Stimulated activated CD8-positive, alpha-beta memory T cell treated with anti-CD3 and anti-CD28 coated beads, Interleukin-7, amount 100 ng/mL, for 1 hour (primary cell): ENCODE measurements around the gene SCN4B.

Source experiments
- DNase-seq, 2 donors: peaks; one replicate each; pipeline ENCODE4 v3.0.0-alpha.2; 2020; ENCODE audit warnings: low read depth in 2 of 2

SCN4B gene

DNA sequence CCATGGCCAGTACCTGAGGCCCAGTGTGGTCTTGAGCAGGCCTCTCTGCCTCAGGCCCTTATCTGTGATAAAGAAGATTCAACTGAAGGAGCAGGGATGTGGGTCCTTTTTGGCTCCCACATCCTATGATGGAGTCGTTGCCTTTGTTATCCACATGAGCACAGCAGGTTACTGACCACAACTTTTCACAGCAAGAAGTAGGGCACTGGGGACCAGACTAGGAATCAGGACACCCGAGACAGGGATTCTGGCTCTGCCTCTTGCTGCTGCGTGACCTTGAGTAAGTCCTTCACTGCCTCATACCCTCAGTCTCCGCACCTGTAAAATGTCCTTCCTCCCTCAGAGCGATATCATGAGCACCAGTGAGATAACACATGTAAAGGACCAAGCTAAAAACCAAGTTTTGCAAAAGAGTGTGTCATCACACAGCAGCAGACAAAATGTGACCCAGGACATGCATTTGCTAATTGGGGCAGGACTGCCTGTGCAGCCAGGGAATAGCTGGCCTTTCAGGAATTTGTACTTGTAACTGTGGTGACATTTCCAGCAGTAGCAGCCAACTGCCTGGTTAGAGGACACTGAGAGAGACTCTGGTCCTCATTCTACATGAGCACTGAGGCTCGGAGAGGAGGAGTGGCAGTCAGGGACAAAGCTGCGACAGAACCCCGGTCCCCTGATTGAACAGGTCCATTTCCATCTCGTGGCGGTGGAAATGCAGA lies 52.6 kb downstream of the SCN4B start:
- DNase-seq, result no peak

DNA sequence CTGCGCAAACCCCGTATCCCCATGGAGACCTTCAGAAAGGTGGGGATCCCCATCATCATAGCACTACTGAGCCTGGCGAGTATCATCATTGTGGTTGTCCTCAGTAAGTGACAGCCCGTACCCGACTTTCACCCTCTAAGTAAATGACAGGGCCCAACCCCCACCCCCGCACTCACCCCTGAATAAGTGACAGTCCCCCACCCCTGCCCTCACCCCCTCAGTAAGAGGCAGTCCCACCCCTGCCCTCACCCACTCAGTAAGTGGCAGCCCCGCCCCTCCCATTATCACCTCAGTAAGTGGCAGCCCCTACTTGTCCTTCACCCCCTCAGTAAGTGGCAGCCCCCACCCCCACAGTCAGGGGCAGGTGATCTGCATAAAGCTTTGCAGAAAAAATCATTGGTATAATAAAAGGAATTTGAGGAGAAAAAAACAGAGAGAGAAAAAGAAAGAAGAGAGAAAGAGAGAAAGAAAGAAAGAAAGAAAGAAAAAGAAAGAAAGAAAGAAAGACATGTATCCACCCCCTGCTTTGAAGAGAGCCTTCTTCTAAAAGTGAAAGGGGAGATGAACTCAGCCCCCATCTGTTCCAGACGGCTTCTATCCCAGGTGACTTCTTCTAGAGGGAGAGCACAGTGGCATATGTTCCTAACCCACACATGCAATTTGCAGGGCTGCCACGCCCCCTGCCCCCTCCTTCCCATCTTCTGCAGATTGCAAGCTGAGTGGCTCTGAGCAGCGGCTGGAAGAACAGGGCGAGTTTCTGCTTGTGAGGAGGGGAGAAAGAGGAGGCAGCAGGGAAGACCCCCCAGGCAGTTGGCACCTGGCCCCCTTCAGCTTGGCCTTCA lies 53.4 kb downstream of the SCN4B start:
- no peak for DNase-seq

DNA sequence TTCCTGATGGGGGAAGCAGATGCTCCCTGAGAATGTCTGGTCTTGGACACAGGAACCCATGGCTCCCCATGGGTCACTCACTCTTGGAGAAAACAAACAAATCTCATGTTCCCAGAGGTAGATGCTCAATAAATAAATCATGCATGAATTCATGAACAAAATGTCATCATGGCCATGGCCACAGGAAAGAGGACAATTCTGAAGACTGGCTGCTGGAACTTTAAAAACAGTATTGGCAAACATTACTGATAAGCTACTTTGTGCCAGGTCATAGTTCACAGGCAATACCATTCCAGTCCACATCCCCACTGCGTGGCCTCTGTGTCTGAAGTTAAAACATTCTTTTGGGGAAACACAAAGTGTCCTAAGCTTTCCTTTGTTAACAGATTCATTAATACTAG lies 56.7 kb downstream of the SCN4B start:
- DNase-seq, result no peak

DNA sequence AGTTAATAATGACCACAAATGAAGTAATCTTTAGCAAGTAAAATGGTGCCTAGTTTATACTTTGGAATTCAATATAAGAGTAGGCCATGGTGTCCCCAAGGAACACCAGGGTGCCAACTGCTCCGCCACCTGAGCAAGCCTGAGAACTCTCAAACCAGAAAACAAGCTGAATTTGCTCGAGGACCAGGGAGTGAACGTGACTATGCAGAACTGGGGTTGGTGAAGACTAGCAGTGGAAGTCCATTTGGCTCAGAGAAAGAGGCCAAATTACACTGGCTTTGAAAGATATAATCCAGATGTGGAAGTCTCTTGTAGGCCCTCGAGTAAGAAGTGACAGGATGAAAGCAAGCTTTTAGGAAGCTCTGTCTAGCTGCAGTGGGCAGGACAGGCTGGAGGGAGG lies 57.1 kb downstream of the SCN4B start:
- DNase-seq, result no peak

DNA sequence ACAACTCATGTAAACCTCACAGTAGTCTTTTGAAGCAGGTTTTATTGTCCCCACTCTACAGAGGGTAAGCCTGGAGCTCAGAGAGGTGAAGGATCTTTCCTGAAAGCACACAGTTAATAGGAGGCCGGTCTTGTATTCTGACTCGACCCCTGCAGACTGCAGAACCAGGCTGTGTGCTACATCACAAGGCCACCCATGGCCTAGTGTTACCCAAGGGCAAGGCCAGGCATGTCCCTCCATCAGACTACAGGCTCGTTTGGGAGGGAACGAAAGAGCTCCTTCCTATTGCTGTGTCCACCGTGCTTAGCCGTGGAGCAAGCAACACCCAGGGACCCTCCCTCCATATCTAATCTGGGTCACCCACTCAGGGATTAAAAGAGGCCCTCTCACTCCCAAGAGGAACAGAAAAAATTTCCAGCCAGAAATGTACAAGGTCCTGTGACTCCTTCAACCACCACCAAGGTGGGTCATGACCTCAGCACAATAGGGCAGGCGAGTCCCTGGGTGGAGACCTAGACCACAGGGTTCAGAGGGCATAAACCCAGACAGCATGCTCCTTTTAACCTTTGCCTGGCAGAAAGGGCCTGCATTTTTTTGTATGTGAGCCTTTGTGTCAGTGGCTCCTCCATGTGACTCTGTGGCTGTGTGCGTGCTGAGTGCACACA lies 59.6 kb downstream of the SCN4B start:
- no peak for DNase-seq

DNA sequence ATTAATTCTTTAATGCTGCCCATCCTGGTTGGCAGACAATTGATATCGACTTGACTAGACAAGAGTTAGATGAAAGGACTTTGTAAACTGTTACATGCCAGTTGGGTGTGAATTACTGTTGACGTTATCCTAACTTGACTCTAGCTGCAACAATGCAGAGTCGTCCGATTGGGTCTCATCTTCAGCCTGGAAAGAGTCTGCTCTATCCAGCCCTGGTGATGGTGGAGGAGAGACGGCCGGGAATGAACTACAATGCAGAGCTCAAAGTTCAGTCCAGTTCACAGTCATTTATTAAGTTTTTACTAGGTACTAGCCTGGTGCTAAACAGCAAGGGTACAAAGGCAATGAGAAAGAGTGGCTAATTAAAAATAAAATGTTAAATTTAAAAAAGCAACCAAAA lies 60.9 kb downstream of the SCN4B start:
- DNase-seq, result no peak

DNA sequence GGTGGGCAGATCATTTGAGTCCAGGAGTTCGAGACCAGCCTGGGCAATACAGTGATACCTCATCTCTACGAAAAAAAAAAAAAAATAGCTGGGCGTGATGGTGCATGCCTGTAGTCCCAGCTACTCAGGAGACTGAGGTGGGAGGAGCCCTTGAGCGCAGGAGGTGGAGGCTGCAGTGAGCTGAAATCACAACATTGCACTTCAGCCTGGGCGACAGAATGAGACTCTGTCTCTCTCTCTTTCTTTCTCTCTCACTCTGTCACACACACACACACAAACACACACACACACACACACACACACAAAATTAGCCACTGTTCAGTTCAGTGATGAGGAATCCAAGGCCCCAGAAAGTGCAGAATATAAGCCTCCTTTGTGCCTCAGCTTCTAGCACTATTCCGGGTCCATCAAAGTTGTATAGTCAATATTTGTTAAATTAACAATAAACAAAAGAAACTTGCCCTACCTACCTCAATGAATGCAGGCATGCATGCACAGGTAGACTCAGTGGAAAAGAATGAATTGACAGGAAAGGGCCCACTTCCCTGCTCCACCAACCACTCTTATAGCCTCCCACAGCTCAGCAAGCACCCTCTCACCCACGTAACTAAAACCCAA lies 62.0 kb downstream of the SCN4B start:
- DNase-seq, result no peak

DNA sequence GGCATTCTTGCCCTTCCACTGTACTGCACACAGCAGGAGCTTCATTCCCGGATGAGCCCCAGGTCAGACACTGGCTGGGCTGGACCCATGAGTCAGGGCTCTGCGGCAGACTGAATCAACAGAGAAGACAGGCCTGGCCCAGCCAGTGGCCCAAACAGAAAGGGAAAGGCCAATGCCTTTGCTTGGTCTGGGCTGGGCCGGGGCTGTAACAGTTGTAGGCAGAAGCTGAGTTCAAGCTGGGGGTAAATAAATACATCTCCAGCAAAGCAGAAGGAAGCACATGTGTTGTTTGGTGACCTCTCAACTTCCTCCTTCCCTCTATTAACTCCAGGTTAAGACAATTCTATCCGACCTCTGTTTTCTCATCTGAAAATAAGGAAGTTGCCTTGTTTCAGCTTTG lies 64.1 kb downstream of the SCN4B start:
- no peak for DNase-seq

DNA sequence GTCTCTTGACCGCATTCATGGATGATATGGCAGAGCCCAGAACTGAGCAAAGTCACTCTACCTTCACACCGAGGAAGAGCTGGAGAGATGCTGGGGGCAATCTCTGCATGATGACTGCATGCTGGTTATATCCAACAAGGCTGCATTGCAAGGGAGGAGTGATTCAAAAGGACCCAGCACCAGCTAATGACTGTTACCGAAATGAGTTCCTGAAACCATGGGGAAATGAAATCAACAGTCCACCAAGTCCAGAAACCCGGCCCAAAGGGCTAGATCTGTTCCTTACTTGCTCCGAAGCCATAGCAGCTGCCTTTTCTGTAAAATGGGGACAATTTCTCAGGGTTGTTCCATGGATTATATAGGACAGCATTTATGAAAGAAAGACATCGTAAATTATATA lies 64.7 kb downstream of the SCN4B start:
- no peak for DNase-seq

DNA sequence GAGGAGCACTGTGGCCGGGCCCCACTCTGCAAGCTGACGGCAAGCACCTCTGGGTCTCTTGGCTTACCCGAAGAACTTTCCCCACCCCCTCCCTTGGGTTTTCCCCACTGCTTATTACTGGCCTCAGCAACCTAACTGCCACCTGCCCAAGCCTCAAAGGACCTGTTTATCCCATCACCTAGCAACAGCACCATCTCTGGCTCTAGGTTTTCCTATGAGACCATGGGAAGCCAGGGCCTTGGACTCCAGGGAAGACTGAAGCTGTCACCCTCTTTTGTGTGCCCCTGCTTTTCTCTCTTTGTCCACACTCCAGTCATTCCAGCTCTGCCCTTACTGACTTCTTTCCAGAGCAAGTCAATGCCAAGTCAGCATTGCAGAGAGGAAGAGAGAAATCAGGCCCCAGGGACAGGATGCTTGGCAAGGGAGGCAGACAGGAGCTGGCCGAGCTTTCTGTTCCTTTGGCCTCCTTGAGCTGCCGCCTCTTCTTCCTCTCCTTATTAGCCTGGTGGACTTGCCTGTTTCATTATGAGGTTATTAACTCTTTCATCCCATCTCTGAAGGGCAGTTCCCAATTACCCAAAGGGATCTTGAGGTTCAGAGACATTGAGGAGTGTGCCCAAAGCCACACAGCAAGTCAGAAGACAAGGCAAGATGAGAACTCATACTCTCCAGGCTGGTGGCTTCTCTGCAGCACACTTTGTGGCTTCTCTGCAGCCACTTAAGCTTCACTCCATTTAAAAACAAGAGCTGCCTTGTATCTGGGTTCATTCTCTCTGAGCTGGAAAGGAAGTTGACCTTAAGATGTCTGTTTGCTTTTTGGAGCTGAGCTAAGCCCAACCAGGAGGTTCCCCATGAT lies 65.5 kb downstream of the SCN4B start, which contains the start of gene SMIM35:
Gene SMIM35, minus strand, starts transcription at position 51 of the 856 bp plus-strand sequence. CDS start 206 bp downstream, outside the sequence.
- DNase-seq, result no peak

DNA sequence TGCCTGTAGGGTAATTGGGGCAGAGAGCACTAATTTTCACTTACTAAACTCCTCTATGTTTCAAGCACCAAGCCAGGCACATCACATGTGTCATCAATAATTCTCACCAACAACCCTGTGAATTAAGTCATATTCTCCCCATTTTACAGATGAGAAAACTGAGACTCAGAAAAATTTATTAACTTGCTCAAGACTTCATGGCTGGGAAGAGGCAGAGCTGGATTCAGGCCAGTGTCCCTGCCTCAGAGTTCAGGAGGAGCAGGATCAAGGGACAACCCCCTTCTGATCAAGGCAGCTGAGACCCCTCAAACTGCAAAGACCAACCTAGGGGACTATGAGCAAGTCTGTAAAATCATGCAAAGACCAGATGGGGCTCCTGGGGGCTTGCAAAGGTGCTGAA lies 68.0 kb downstream of the SCN4B start:
- no peak for DNase-seq

DNA sequence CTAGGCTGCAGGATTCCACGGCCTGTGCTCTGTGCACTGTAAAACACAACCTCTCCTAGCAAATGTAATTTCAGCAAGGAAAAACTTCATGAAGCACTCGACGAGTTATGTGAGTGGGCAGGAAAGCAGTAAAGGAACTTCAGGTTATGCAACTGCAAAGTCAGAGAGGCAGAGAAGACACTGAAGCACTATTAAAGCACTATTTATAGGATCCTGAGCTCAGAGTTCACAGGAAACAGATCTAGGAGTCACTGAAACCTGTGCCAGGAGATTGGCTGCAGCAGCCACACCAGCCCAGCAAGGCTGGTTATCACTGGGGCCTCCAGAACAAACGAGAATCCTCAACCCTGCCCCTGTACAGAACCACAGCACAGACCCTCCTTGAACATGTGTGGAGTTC lies 68.4 kb downstream of the SCN4B start:
- DNase-seq, result no peak
